ENCODE results near the gene MUC6.

Gene MUC6

GRCh38 chr11:1036303-1036923, at the start of gene MUC6:
Gene MUC6, minus strand, starts transcription at chr11:1036718. Its CDS starts 63 bp downstream, at chr11:1036655.
- in situ Hi-C loops (cut with HindIII; ENCODE audit: low sequenced_read_pairs), result no loop called here
- no peak within 1 kb of the TSS for H3K4me3 ChIP-seq (ENCODE audit: low read depth, low read length)
- TF ChIP-seq CTCF (IDR thresholded peaks at IDR 0.05; ENCODE audit: low read depth, low read length, missing control alignments), result no peak
- DNase-seq (ENCODE audit: low read depth), result no peak

GRCh38 chr11:1085440-1086170, 49.1 kb upstream of the MUC6 start:
- in situ Hi-C loops (cut with HindIII; ENCODE audit: low sequenced_read_pairs), result no loop called here
- H3K4me3 ChIP-seq (ENCODE audit: low read depth, low read length), result no peak overlapping the region
- no peak for TF ChIP-seq CTCF (IDR thresholded peaks at IDR 0.05; ENCODE audit: low read depth, low read length, missing control alignments)
- DNase-seq (ENCODE audit: low read depth), result no peak

GRCh38 chr11:1084561-1085439, 48.3 kb upstream of the MUC6 start:
- no peak for TF ChIP-seq CTCF (IDR thresholded peaks at IDR 0.05; ENCODE audit: low read depth, low read length, missing control alignments)
- in situ Hi-C loops (cut with HindIII; ENCODE audit: low sequenced_read_pairs), result no loop called here
- H3K4me3 ChIP-seq (ENCODE audit: low read depth, low read length), result no peak overlapping the region
- DNase-seq (ENCODE audit: low read depth), result no peak

- no peak overlapping the region for H3K4me3 ChIP-seq (ENCODE audit: low read depth, low read length)
- no peak for TF ChIP-seq CTCF (IDR thresholded peaks at IDR 0.05; ENCODE audit: low read depth, low read length, missing control alignments)
- no peak for DNase-seq (ENCODE audit: low read depth)
- in situ Hi-C loops (cut with HindIII; ENCODE audit: low sequenced_read_pairs), result no loop called here
Measured at GRCh38 chr11:1083621-1084551, 47.4 kb upstream of the MUC6 start.

GRCh38 chr11:1082728-1083620, 46.5 kb upstream of the MUC6 start:
- no peak for TF ChIP-seq CTCF (IDR thresholded peaks at IDR 0.05; ENCODE audit: low read depth, low read length, missing control alignments)
- H3K4me3 ChIP-seq (ENCODE audit: low read depth, low read length), result no peak overlapping the region
- in situ Hi-C loops (cut with HindIII; ENCODE audit: low sequenced_read_pairs), result no loop called here
- no peak for DNase-seq (ENCODE audit: low read depth)

Data from astrocyte of the cerebellum (primary cell).